GM12864 (cell line): Measurements from ENCODE around the gene PLSCR1.
A peak's percentile ranks its signal among the peaks of the same experiment; 100 is the strongest.

Experiments
- DNase-seq: peaks from one replicate; pipeline ENCODE4 v3.0.0-alpha.2; 2011; ENCODE audit warnings: low read depth
- H3K4me3 ChIP-seq: 2 replicates; pipeline ENCODE4 v1.5.1; 2011; ENCODE audit warnings: mild to moderate bottlenecking, low read depth, low read length, control low read depth
- TF ChIP-seq, protein P1 (sequence below): IDR thresholded peaks from 2 replicates; pipeline ENCODE4 v1.5.1; 2011; ENCODE audit warnings: low read depth, mild to moderate bottlenecking, moderate library complexity, low read length, control low read depth, inconsistent platforms; ENCODE audit errors: missing control alignments

PLSCR1 gene, protein sequence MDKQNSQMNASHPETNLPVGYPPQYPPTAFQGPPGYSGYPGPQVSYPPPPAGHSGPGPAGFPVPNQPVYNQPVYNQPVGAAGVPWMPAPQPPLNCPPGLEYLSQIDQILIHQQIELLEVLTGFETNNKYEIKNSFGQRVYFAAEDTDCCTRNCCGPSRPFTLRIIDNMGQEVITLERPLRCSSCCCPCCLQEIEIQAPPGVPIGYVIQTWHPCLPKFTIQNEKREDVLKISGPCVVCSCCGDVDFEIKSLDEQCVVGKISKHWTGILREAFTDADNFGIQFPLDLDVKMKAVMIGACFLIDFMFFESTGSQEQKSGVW

DNA sequence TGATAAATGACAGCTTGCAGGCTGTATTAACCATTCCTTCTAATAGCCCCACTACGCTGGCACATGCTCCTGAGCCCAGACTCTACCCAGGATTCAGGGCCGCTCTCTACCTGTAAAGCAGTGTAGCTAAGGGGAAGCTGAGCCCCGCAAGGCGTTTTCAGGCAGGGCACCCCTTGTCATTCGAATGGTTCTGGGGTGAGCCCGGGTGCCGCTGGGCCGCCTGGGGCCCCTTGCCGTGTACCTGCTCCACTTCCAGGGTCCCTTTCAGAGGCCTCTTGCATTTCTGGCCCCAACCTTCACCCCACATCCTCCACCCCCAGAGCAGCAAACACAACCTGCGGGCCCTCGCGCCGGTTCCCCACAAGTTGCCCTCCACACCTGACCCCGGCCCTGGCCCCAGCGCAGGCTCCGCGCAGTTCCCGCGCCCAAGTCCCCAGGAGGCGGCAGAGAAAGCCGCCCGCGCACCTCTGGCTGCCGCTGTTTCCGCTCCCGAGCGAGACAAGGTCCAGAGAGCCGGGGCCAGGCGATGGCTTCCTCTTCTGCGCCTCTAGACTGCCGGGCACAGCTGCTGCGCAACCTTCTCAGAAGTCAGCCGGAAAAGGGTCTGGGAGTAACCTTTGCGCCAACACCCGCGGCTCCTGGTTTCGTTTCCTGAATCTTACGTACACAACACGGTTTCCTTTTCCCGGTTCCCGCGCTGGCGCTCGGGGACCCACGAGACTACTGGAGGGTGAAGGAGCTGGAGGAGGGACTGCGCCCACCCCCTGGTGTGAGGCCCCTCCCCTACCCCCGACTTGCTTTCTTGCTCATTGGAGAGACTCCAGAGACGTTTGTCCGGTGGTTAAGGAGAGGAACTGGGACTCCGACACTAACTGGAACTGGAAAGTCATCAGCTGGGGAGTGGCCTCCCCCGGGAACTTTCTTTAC is at the start of gene PLSCR1:
Gene PLSCR1, minus strand, starts transcription at position 606 of the 927 bp plus-strand sequence. CDS start 8,055 bp downstream, outside the sequence.
- peak; percentile 70 for DNase-seq
- TF ChIP-seq, protein P1, sequence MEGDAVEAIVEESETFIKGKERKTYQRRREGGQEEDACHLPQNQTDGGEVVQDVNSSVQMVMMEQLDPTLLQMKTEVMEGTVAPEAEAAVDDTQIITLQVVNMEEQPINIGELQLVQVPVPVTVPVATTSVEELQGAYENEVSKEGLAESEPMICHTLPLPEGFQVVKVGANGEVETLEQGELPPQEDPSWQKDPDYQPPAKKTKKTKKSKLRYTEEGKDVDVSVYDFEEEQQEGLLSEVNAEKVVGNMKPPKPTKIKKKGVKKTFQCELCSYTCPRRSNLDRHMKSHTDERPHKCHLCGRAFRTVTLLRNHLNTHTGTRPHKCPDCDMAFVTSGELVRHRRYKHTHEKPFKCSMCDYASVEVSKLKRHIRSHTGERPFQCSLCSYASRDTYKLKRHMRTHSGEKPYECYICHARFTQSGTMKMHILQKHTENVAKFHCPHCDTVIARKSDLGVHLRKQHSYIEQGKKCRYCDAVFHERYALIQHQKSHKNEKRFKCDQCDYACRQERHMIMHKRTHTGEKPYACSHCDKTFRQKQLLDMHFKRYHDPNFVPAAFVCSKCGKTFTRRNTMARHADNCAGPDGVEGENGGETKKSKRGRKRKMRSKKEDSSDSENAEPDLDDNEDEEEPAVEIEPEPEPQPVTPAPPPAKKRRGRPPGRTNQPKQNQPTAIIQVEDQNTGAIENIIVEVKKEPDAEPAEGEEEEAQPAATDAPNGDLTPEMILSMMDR, result no peak
- peak within 1 kb of the TSS; percentile 77 for H3K4me3 ChIP-seq

DNA sequence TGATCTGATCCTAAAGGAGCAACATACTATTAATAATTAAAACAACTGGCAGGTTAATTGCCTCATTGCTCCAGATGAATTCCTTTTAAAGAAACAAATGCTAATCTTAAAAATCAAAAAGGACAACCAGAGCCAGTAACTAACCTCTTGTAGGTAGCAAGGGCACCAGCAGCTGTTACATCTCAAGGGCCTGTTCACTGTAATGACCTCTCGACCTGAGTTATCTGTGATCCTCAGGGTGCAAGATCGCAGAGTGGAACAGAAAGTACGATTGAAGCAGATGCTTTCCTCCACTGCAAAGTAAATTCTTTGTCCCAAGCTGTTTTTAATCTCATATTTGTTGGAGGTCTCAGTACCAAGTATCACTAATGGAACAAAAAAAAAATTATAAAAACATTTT is 49.4 kb upstream of the PLSCR1 start:
- TF ChIP-seq, protein P1, result no peak
- no peak for DNase-seq

DNA sequence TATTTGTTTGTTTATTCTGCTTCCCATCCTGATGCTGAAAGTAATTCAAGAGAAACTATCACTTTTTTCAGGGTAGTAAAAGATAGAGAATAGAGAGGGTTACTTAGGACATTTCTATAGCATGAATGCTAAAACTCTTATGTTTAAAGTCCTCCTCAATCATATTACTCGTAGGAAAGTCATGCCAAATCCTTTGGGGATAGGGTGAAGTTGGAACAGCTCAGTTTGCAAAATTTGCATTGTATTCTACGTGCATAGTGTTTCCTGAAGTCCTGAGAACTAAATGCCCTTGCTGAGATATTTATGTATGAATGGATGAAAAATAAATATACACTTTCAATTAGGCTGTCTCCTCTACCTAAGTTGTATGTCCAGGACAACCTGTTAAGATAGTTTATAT is 46.1 kb upstream of the PLSCR1 start:
- H3K4me3 ChIP-seq, result no peak overlapping the region
- TF ChIP-seq, protein P1, result no peak
- DNase-seq, result no peak

More for the DNA sequence above, 49.4 kb upstream of the PLSCR1 start:
- no peak overlapping the region for H3K4me3 ChIP-seq

DNA sequence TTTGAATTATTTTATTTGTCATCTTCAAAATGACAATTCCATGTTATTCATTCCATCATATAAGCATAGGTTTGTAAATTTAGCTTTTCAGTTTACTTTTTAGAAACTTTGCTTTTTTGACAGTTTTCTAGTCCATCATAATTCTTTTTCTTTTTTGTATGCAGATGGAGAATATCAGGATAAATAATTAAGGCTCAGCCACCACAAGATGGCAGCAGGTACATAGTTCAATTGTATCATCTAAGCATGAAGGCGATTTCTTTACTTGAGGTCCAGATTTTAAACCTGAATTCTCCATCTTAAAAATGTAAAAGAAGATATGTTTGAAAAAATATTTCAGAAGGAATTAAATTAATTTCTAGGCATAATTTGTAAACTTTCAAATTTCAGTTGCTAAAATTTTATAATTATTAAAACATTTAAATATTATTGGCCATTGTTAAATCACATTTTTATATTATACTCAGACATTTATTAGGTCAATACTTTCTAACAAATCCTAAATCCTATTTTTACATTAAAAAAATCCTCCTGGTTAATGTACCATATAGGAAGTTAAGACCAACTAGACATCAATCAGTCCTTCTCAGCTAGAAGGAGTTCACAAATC is 45.6 kb upstream of the PLSCR1 start:
- TF ChIP-seq, protein P1, result peak; percentile 38
- no peak for DNase-seq
- H3K4me3 ChIP-seq, result no peak overlapping the region

DNA sequence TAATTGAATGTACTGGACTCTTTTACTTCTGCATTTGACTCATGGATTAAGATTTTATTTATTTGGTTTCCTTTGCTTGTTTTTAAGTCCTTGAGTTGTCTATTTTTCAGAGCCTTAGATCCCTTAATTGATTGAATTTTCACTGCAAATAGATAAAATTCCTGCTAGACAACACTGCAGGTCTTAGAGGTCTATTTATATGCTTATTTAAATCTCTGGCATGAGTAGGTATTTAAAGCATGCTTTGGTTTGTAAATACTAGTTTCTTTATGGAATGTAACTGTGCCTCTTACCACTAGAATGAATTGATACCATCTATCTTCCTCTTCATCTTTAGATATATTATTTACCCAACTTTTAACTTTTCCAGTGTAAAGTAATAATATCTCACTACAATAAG is 40.7 kb upstream of the PLSCR1 start:
- TF ChIP-seq, protein P1, result no peak
- H3K4me3 ChIP-seq, result no peak overlapping the region
- no peak for DNase-seq

DNA sequence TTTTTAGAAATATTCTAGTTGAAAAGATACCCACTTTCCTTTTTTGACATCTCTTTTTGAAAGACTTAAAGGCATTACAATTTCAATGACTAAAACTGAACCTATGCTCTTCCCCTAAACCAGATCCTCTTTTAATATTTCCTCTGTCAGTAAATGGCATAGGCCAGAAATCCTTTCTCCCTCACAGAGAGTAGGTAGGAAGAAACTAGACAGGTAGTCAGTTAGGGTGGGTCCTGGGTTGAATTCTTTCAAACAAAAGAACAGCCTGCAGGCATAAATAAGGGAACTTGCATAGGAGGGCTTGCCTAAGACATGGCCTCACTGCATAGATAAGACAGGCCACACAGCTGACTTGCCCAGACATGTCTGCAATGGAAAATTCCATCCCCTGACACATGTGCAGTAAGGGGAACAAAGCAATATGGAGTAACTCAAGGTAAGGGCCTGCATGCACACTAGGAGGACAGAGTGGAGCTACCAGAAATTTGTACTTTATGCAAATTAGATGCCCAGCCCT is 37.6 kb upstream of the PLSCR1 start:
- no peak for DNase-seq
- TF ChIP-seq, protein P1, result no peak

More for the DNA sequence above, 37.6 kb upstream of the PLSCR1 start:
- H3K4me3 ChIP-seq, result no peak overlapping the region
